GM12878 (cell line): ENCODE data around the gene SLC22A12. TPM values are rescaled to one million over a fixed set of nuclear protein-coding genes. Genes with fewer than 3 reads are reported as not detected.

Experiments used
- ATAC-seq: fragments of 200-7000 bp; cut with Tn5 transposase; 3 replicates; pipeline ENCODE4 v1.9.1; 2020; ENCODE audit warnings: mild to moderate bottlenecking, moderate library complexity
- BruUV-seq: library from RNA; stranded (reverse); fragments of 400-500 nt; replicated peaks from 2 replicates; lab custom pipeline; 2021; lab: Mats Ljungman, UMichigan
- CTCF ChIA-PET: fragments of 300-600 bp; sonication (Branson Sonifier 250); formaldehyde crosslinking; extraction: SDS; loops from one replicate; lab custom pipeline; 2021; ENCODE audit warnings: inconsistent platforms; lab: Yijun Ruan, JAX
- POLR2A ChIA-PET: fragments of 350-600 bp; formaldehyde crosslinking; extraction: SDS; loops from one replicate; lab custom pipeline; 2021; ENCODE audit warnings: inconsistent platforms; lab: Charles Lee
- RAD21 ChIA-PET: fragments of 300-600 bp; sonication (Branson Sonifier 250); formaldehyde crosslinking; loops from one replicate; lab custom pipeline; 2023; ENCODE audit warnings: antibody characterized with exemption; ENCODE audit not compliant: unreplicated experiment; lab: Charles Lee
- SMC1A ChIA-PET: fragments of 300-600 bp; sonication (Branson Sonifier 250); formaldehyde crosslinking; loops from one replicate; lab custom pipeline; 2023; ENCODE audit not compliant: unreplicated experiment, uncharacterized antibody; lab: Charles Lee
- DNase-seq: peaks from one replicate; pipeline ENCODE4 v3.0.0-alpha.2; 2011; ENCODE audit warnings: low read depth, low spot score
- FAIRE-seq: peaks from 3 replicates; lab custom pipeline; 2011; peaks lifted over from hg19 to GRCh38; lab: Jason Lieb, UNC
- H2AFZ ChIP-seq: 2 replicates; pipeline ENCODE4 v1.6.0; 2011; ENCODE audit warnings: low read depth, low read length, control low read depth; ENCODE audit not compliant: control insufficient read depth
- H3K27ac ChIP-seq: 2 replicates; pipeline ENCODE4 v1.5.1; 2011; ENCODE audit warnings: control low read depth; ENCODE audit not compliant: control insufficient read depth, insufficient read depth
- H3K27me3 ChIP-seq, 2 experiments: replicated peaks in 1 of 2; 2 replicates each; pipeline versions ENCODE4 v1.6.0 to v1.6.1; 2011; ENCODE audit warnings: low read length in 1 of 2; ENCODE audit not compliant: control insufficient read depth in 2 of 2, insufficient read depth in 2 of 2
- H3K36me3 ChIP-seq, 2 experiments: 2 replicates each; pipeline ENCODE4 v1.5.1; 2011; ENCODE audit warnings: low read length in 1 of 2; ENCODE audit not compliant: control insufficient read depth in 2 of 2, insufficient read depth in 2 of 2
- H3K4me1 ChIP-seq: 2 replicates; pipeline ENCODE4 v1.6.1; 2011; ENCODE audit warnings: mild to moderate bottlenecking, low read length, moderate library complexity, mixed read lengths; ENCODE audit not compliant: control insufficient read depth, insufficient read depth
- H3K4me2 ChIP-seq: 2 replicates; pipeline ENCODE4 v1.6.0; 2011; ENCODE audit warnings: control low read depth; ENCODE audit not compliant: control insufficient read depth, insufficient read depth
- H3K4me3 ChIP-seq: fragments of 200-600 bp; sonication (generic); 2 replicates; pipeline ENCODE4 v1.5.1; 2016
- H3K79me2 ChIP-seq: 2 replicates; pipeline ENCODE4 v1.6.0; 2011; ENCODE audit warnings: low read length; ENCODE audit not compliant: control insufficient read depth, insufficient read depth
- H3K9ac ChIP-seq: 2 replicates; pipeline ENCODE4 v1.8.0; 2011; ENCODE audit warnings: low read length, control low read depth, mixed read lengths; ENCODE audit not compliant: control insufficient read depth, insufficient read depth
- H3K9me3 ChIP-seq: replicated peaks from 3 replicates; pipeline ENCODE4 v1.5.1; 2011; ENCODE audit warnings: mild to moderate bottlenecking, low read length; ENCODE audit not compliant: control insufficient read depth, insufficient read depth
- H4K20me1 ChIP-seq: 2 replicates; pipeline ENCODE4 v1.6.0; 2011; ENCODE audit not compliant: control insufficient read depth, insufficient read depth
- EED ChIP-seq: sonication (generic); IDR thresholded peaks from 2 replicates; pipeline ENCODE4 v1.6.1; 2016; ENCODE audit warnings: antibody characterized with exemption, low read depth
- ELK1 ChIP-seq: IDR thresholded peaks from 2 replicates; pipeline ENCODE4 v1.6.1; 2012; ENCODE audit warnings: low read depth, low read length, improper control_type of control experiment
- EP300 ChIP-seq, 2 experiments: fragments of 150-350 bp in 1 of 2; IDR thresholded peaks; 2 replicates each; pipeline ENCODE4 v1.6.1; 2011 to 2012; ENCODE audit warnings: low read depth in 2 of 2, low read length in 2 of 2, borderline replicate concordance in 1 of 2, improper control_type of control experiment in 1 of 2, inconsistent platforms in 1 of 2; ENCODE audit not compliant: control insufficient read depth in 1 of 2
- MYC ChIP-seq: IDR thresholded peaks from 2 replicates; pipeline ENCODE4 v1.6.1; 2011; ENCODE audit warnings: mild to moderate bottlenecking, low read length, moderate library complexity, inconsistent platforms; ENCODE audit not compliant: insufficient read depth, insufficient replicate concordance, insufficient read length, severe bottlenecking
- RAD21 ChIP-seq: IDR thresholded peaks from 2 replicates; pipeline ENCODE4 v1.6.1; 2011; ENCODE audit warnings: mild to moderate bottlenecking, low read depth, low read length, moderate library complexity; ENCODE audit not compliant: insufficient read depth
- RELA ChIP-seq: fragments of 450-650 bp; IDR thresholded peaks from 2 replicates; pipeline ENCODE4 v1.8.0; 2014; ENCODE audit warnings: borderline replicate concordance; ENCODE audit not compliant: partially characterized antibody
- SRF ChIP-seq, 2 experiments: IDR thresholded peaks; 2 replicates each; pipeline ENCODE4 v1.6.1; 2011; ENCODE audit warnings: low read depth in 2 of 2, low read length in 2 of 2, mild to moderate bottlenecking in 1 of 2, moderate library complexity in 1 of 2
- STAT1 ChIP-seq: fragments of 450-650 bp; conservative IDR thresholded peaks from 2 replicates; pipeline ENCODE4 v1.6.1; 2014; ENCODE audit warnings: antibody characterized with exemption, mild to moderate bottlenecking
- TCF12 ChIP-seq: IDR thresholded peaks from 2 replicates; pipeline ENCODE4 v1.6.1; 2011; ENCODE audit warnings: low read depth, mild to moderate bottlenecking, low read length
- ZBED1 ChIP-seq: IDR thresholded peaks from 2 replicates; pipeline ENCODE4 v1.6.1; 2016; ENCODE audit warnings: borderline replicate concordance
- ZBTB33 ChIP-seq: fragments of 450-650 bp; IDR thresholded peaks from 2 replicates; pipeline ENCODE4 v1.6.1; 2017; ENCODE audit warnings: mild to moderate bottlenecking
- ZNF622 ChIP-seq: fragments of 450-650 bp; IDR thresholded peaks from 2 replicates; pipeline ENCODE4 v1.6.1; 2017; ENCODE audit warnings: mild to moderate bottlenecking, inconsistent platforms
- WGBS: methylation state at CpG from one replicate; pipeline ENCODE4 v1.1.6; 2016; ENCODE audit warnings: low lambda C conversion rate; ENCODE audit not compliant: insufficient replicate concordance, insufficient coverage; ENCODE audit errors: missing lambda C conversion rate; 5-methylcytosine and 5-hydroxymethylcytosine counted together
- in situ Hi-C: fragments of 300-500 bp; cut with MboI; formaldehyde crosslinking; loops from 9 replicates; pipeline ENCODE4 v1.14.3; 2018; ENCODE audit warnings: mixed read lengths
- intact Hi-C: fragments of 100-400 bp; cut with micrococcal nuclease; formaldehyde crosslinking; loops from one replicate; pipeline ENCODE4 v1.14.2; 2022; ENCODE audit not compliant: unreplicated experiment
- polyA plus RNA-seq, 11 experiments: library from polyadenylated mRNA; depleted of rRNA in 4 of 11; unstranded in 6 of 11; stranded (reverse) in 5 of 11; fragments of >200 nt; fragmentation: Nextera tagmentation in 4 of 11; fragmentation: Illumina TruSeq in 1 of 11; extraction: Ambion mirVana in 4 of 11; extraction: Trizol in 1 of 11; gene quantifications; 1 replicate in 1 of 11; 2 replicates in 10 of 11; pipeline versions ENCODE4 v1.2.1 to v1.2.3, GENCODE V29; 2011 to 2016; ENCODE audit warnings: inconsistent platforms in 2 of 11, missing spikeins in 2 of 11, low read depth in 1 of 11
- total RNA-seq, 4 experiments: library from RNA; depleted of rRNA in 3 of 4; stranded (reverse); fragments of >200 nt in 3 of 4; fragmentation: Illumina TruSeq in 1 of 4; extraction: Trizol in 1 of 4; gene quantifications; 2 replicates each; pipeline versions ENCODE4 v1.2.1 to v1.2.3, GENCODE V29; 2013 to 2021

Gene SLC22A12
- total and polyA plus RNA-seq, 10 of the 15 experiments (the other 5 are each of a cell fraction or from before 2014, with no cell fraction given) = not detected

- Histone ChIP-seq H3K79me2 (no peaks in the 10 kb centered on the region), H3K36me3 (no peaks in the 10 kb centered on the region), H3K9ac (no peak overlapping the region), H3K4me1 (no peaks in the 10 kb centered on the region), H2AFZ (no peak overlapping the region), H3K4me3 (no peak overlapping the region)
- ATAC-seq = no peak
- 43% methylated on average over 28 of the region's 28 CpGs for WGBS
- CTCF ChIA-PET = interaction anchor here (0.7 kb wide), 1 partner anchor 155 kb away, joined by 4 read pairs; no protein-coding TSS in a partner anchor
- BruUV-seq = no TSS peak
- RAD21 ChIA-PET = no interaction called here
- intact Hi-C loops = no loop called here
- no peak for TF ChIP-seq RAD21
- TF ChIP-seq EP300 (IDR thresholded peaks at IDR 0.05; ENCODE audit: borderline replicate concordance in 1 of 2, control insufficient read depth in 1 of 2, low read depth in 2 of 2, low read length in 2 of 2) = no peak
- TF ChIP-seq SRF (IDR thresholded peaks at IDR 0.05; ENCODE audit: low read depth in 2 of 2, low read length in 2 of 2) = no peak
- no peak for TF ChIP-seq ZBED1
- TF ChIP-seq EED = no peak
- no peak for TF ChIP-seq MYC
- no peak for TF ChIP-seq TCF12
- no peak for TF ChIP-seq RELA
- no peak for TF ChIP-seq ZNF622
- TF ChIP-seq ZBTB33 = no peak
- TF ChIP-seq STAT1 = no peak
- TF ChIP-seq ELK1 = no peak
- TF ChIP-seq, all 136 proteins: peak for 0
- DNase-seq (no peak), FAIRE-seq (no peak)
- Histone ChIP-seq H3K27me3 (peaks cover 0 to 3% of the 10 kb centered on the region in 2 experiments; a peak in 1 of 4 replicates), H4K20me1 (no peaks in the 10 kb centered on the region), H3K27ac (no peak overlapping the region), H3K9me3 (no peaks in the 10 kb centered on the region; the same call in 2 of the 3 replicates), H3K4me2 (no peak overlapping the region)
- ChIA-PET SMC1A (no interaction called here), POLR2A (no interaction called here)
- in situ Hi-C loops = no loop called here
Observed at GRCh38 chr11:64583296-64584262, 7.4 kb upstream of the SLC22A12 start.
